Medulla oblongata (tissue), 1 donor: Measurements from ENCODE around the gene RAC3.

Source experiments
- DNase-seq: peaks from one replicate; pipeline ENCODE4 v3.0.0-alpha.2; 2015; ENCODE audit errors: extremely low spot score

The RAC3 gene

GRCh38 chr17:82041144-82041814 lies 9.8 kb downstream of the RAC3 start:
- no peak for DNase-seq

- DNase-seq, result no peak
Measured at GRCh38 chr17:82042649-82043048, 11.2 kb downstream of the RAC3 start.

GRCh38 chr17:82043507-82043906 lies 12.0 kb downstream of the RAC3 start:
- no peak for DNase-seq

GRCh38 chr17:82045936-82046484 lies 14.5 kb downstream of the RAC3 start:
- no peak for DNase-seq

GRCh38 chr17:82046903-82047302 lies 15.4 kb downstream of the RAC3 start:
- DNase-seq, result no peak

- DNase-seq, result no peak
Measured at GRCh38 chr17:82047379-82047778, 15.9 kb downstream of the RAC3 start.

- no peak for DNase-seq
Measured at GRCh38 chr17:82047914-82048570, 16.6 kb downstream of the RAC3 start.

- no peak for DNase-seq
Measured at GRCh38 chr17:82048571-82048971, 17.1 kb downstream of the RAC3 start.

GRCh38 chr17:82049106-82049505 lies 17.6 kb downstream of the RAC3 start:
- DNase-seq, result no peak

- no peak for DNase-seq
Measured at GRCh38 chr17:82049521-82049971, 18.1 kb downstream of the RAC3 start.

- DNase-seq, result no peak
Measured at GRCh38 chr17:82050152-82050760, 18.8 kb downstream of the RAC3 start.

- no peak for DNase-seq
Measured at GRCh38 chr17:82050761-82051641, 19.5 kb downstream of the RAC3 start.

GRCh38 chr17:82051776-82052637 lies 20.5 kb downstream of the RAC3 start, which contains the start of the genes GPS1 and RFNG:
Gene GPS1, plus strand, starts transcription at chr17:82051898. Its CDS starts 34 bp downstream, at chr17:82051932.
Gene RFNG, minus strand, starts transcription at chr17:82051811. Its CDS starts 45 bp downstream, at chr17:82051766.
- DNase-seq, result peak; percentile 63

GRCh38 chr17:82052638-82053059 lies 21.2 kb downstream of the RAC3 start:
- no peak for DNase-seq

- no peak for DNase-seq
Measured at GRCh38 chr17:82053130-82053529, 21.7 kb downstream of the RAC3 start.

- no peak for DNase-seq
Measured at GRCh38 chr17:82053556-82054263, 22.2 kb downstream of the RAC3 start.

GRCh38 chr17:82054351-82055022 lies 23.0 kb downstream of the RAC3 start:
- no peak for DNase-seq

GRCh38 chr17:82055023-82055964 lies 23.8 kb downstream of the RAC3 start:
- DNase-seq, result no peak
